ENCODE data around the gene PDE1A.

DNA sequence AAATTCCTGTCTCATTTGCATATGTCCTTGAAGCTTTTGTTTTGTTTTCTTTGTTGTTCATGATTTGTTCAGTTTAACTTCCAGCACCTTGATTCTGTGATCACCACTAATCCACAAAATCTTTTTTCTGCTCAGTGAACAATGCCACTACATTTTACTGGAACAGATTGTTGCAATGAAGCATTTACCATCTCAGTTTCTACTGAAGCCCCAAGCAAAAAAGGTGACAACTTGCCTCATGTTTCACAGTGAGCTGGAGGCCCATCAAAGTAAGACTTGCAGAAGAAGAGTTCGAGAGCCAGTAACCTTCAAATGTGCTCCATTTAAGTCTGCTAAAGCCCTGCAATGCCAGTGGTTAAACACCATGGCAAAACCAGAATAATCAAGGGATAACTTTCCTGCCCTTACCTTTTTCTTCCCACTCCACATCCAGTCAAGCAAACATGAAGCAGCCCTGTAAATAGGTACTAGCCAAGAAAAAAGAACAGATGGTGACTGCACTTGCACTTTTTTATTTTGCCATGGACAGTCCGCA, 25.7 kb upstream of the PDE1A start:
- TF ChIP-seq, protein P1, sequence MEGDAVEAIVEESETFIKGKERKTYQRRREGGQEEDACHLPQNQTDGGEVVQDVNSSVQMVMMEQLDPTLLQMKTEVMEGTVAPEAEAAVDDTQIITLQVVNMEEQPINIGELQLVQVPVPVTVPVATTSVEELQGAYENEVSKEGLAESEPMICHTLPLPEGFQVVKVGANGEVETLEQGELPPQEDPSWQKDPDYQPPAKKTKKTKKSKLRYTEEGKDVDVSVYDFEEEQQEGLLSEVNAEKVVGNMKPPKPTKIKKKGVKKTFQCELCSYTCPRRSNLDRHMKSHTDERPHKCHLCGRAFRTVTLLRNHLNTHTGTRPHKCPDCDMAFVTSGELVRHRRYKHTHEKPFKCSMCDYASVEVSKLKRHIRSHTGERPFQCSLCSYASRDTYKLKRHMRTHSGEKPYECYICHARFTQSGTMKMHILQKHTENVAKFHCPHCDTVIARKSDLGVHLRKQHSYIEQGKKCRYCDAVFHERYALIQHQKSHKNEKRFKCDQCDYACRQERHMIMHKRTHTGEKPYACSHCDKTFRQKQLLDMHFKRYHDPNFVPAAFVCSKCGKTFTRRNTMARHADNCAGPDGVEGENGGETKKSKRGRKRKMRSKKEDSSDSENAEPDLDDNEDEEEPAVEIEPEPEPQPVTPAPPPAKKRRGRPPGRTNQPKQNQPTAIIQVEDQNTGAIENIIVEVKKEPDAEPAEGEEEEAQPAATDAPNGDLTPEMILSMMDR (IDR thresholded peaks at IDR 0.05): no peak
- TF ChIP-seq POLR2A (IDR thresholded peaks at IDR 0.05): no peak
- no peak for TF ChIP-seq POLR2AphosphoS5 (IDR thresholded peaks at IDR 0.05)

Data from breast epithelium (tissue), 3 donors.